ENCODE measurements around the gene CSK.

Gene CSK

DNA sequence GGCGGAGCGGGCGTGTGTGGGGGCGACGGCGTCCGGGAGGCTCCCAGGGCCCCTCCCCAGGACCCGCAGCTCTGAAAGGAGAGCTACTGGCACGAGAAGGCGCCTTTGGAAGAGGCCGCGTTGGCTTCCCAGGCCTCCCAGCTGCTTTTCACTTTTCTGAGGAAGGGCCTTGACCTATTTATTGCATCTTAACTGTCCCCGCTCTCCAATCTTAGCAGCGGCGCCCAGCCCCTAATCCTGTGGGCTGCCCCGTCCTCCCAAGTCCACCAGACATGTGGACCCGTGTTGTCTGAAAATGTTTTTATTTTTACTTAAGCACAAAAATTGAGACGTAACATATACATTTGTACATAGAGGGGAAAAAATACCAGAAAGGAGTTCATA is 61.6 kb downstream of the CSK start:
- DNase-seq (ENCODE audit: low read depth), result no peak

DNA sequence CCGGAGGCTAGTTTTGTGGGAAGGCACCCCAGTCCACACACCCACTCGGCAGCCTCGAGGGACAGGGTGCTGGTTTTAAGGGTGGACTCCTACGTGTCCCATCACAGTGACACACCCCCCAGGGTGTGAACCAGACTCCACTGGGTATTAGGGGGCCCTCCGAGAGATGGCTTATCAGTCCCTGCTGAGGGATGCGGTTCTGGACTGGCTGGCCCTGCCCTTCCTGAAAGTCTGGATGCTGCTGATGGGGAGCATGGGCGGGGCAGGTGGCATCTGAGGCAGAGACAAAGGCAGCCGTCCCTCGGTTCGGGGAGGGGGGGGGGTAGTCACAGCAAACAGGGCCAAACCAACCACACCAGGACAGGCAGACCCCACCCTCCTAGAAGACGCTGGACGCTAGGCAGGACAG is 62.0 kb downstream of the CSK start:
- no peak for DNase-seq (ENCODE audit: low read depth)

DNA sequence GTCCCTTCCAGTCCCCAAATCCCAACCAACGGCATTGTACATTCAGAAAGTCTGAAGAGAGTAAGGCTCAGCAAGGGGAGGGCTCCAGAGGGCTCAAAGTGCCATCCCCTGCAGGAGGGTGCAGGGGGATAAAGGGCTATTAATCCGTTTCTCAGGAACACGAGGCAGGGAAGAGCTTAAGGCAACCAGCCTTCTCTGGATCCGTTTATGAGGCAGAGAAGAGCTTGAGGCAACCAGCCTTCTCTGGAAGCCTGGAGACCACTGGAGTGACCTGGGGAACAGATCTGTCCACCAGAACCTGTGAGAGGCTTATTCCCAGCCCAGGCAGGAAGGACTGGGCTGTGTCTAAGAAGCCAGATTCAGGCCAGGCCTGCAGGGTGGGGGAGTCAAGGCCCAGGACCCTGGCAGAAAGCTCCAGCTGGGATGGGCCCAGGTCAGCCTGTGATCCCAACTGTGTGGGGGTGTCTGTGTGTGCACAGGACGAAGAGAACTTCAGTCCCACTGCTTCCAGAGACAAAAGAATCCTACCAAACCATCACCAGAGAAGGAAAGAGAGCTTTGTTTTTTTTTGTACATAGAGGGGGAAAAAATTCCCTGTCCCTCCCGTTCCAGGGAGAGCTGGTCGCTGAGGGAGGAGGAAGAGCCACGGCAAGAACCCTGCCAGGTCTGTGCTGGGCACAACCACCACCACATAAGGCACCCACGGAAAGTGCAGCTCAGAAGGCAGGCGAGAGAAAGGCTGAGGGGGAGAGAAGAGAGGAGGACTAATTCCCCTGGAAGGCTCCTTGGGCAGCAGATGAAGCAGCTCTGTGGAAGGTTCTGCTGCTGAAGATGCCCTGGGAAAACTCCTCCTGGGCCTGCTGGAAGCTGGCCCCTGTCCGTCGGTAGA is 62.7 kb downstream of the CSK start:
- DNase-seq (ENCODE audit: low read depth), result no peak

DNA sequence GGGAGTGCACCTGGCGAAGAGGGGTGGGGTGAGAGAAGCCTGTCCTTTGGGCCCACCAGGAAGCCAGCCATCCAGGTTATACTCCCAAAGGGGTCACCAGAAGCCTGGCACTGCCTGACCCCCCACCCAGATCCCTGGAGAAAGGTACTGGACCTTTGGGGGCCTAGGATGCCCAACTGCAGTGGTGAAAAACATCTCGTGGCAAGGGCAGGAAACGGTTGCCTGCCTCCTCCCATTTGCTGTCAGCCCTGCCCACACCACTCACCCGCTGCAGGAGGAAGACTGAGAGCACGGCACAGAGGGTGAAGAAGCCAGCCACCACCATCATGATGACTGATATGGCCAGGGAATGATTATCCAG is 63.3 kb downstream of the CSK start:
- DNase-seq (ENCODE audit: low read depth), result no peak

DNA sequence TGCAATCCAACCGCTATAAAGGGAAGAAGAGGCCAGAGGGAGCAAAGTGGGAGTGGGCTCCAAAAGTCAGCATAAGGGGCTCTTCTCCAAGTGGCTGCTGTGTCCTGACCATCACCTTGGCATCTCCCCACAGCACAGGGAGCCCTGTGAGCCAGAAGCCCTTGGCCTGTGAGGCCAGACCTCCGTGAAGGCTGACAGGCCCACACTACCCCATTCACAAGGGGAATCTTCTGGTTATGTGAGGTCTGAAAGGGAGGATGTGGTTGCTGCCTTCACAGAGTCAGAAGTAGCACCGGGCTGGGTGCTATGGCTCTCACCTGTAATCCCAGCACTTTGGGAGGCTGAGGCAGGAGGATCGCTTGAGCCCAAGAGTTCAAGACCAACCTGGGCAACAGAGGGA is 63.7 kb downstream of the CSK start:
- DNase-seq (ENCODE audit: low read depth), result no peak

DNA sequence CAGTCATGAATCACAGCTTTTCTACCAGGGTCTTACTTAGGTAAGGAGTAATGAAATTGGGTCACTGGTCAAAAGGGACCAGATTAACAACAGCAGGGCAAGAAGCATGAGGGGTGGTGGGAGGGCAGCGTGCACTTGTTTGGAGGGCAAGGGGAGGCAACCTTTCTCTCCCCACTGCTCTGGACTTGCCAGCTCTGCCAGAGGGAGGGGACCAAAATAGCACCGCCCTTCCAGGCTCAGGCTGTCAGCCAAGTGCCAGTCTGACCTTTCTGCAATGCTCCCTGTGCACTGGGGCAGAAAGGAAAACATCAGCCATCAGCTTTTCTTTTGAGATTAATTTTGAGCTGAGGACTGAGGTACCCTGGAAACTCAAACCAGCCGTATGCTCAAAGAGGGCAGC is 65.6 kb downstream of the CSK start:
- no peak for DNase-seq (ENCODE audit: low read depth)

DNA sequence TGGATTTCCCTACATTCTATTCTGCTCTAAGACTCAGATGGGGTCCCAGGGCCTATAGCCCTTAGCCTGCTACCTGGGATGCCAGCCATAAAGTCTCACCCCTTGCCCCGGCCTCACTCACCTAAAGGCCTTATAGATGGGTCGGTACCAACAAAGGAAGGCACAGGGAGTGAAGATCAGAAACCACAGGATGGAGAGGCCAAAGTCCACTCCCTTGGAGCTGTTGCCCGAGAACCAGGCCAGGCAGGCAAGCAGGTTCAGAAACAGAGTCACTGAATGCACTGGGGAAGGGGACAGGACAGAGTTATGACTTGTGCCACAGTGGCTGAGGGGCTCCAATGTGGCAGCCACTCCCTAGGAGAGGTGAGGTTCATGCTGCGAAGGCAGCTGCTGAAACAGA is 68.5 kb downstream of the CSK start:
- no peak for DNase-seq (ENCODE audit: low read depth)

DNA sequence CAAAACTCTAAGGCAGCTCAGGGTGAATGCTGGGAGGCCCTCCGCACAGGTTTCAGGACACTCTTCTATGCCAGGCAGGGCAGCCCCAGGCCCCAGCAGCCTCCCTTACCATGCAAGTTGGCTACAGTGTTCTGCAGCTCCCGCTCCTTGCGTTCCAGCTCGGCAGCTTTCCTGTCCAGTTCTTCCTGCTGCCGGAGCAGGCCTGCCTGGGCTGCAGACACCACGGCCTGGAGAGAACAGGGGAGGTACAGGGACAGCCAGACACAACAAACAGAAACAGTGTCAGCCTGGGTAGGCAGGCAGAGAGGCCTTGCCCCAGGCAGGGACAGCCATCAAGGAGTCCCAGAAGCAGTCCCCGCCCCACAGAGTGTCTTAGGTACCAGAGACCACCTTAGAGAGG is 70.1 kb downstream of the CSK start:
- no peak for DNase-seq (ENCODE audit: low read depth)
